Neuronal stem cell (in vitro differentiated cells): ENCODE data around the gene USP15.

Source experiments
- DNase-seq: peaks from one replicate; pipeline ENCODE4 v3.0.0-alpha.2; 2013; ENCODE audit warnings: low spot score
- H2AFZ ChIP-seq: one replicate; pipeline ENCODE4 v1.6.1; 2013; ENCODE audit warnings: mild to moderate bottlenecking, low read length, inconsistent platforms
- H2AK5ac ChIP-seq: 2 replicates; pipeline ENCODE4 v1.6.1; 2013; ENCODE audit warnings: low read depth, mild to moderate bottlenecking, inconsistent platforms, low read length, moderate library complexity, mixed read lengths
- H2BK120ac ChIP-seq: 2 replicates; pipeline ENCODE4 v1.6.1; 2013; ENCODE audit warnings: low read depth, mild to moderate bottlenecking, inconsistent platforms, low read length, moderate library complexity, mixed read lengths
- H2BK12ac ChIP-seq: one replicate; pipeline ENCODE4 v1.6.1; 2013; ENCODE audit warnings: low read length, inconsistent platforms
- H2BK15ac ChIP-seq: 2 replicates; pipeline ENCODE4 v1.6.1; 2013; ENCODE audit warnings: mild to moderate bottlenecking, low read length, inconsistent platforms, mixed read lengths
- H2BK5ac ChIP-seq: one replicate; pipeline ENCODE4 v1.6.1; 2013; ENCODE audit warnings: inconsistent platforms, mild to moderate bottlenecking, low read length, moderate library complexity
- H3K14ac ChIP-seq: one replicate; pipeline ENCODE4 v1.6.1; 2013; ENCODE audit warnings: low read length, inconsistent platforms
- H3K18ac ChIP-seq: 2 replicates; pipeline ENCODE4 v1.6.1; 2013; ENCODE audit warnings: low read length, inconsistent platforms
- H3K23ac ChIP-seq: 2 replicates; pipeline ENCODE4 v1.6.1; 2013; ENCODE audit warnings: low read depth, mild to moderate bottlenecking, mixed read lengths, low read length, inconsistent platforms; ENCODE audit not compliant: poor library complexity
- H3K27ac ChIP-seq: replicated peaks from 3 replicates; pipeline ENCODE4 v1.5.1; 2013; ENCODE audit warnings: low read length, inconsistent platforms
- H3K27me3 ChIP-seq, 3 experiments: 2 replicates each; pipeline ENCODE4 v1.6.1; 2013; ENCODE audit warnings: low read length in 3 of 3, mild to moderate bottlenecking in 2 of 3, inconsistent platforms in 1 of 3, low read depth in 1 of 3, mixed read lengths in 1 of 3, moderate library complexity in 1 of 3; ENCODE audit not compliant: control insufficient read depth in 3 of 3, insufficient read depth in 3 of 3
- H3K36me3 ChIP-seq, 2 donors: replicated peaks in 1 of 2; 2 replicates each; pipeline ENCODE4 v1.6.1; 2013; ENCODE audit warnings: low read length in 2 of 2; ENCODE audit not compliant: control insufficient read depth in 2 of 2, insufficient read depth in 2 of 2
- H3K4ac ChIP-seq: 2 replicates; pipeline ENCODE4 v1.6.1; 2013; ENCODE audit warnings: inconsistent platforms, mild to moderate bottlenecking, low read length, moderate library complexity
- H3K4me1 ChIP-seq, 2 donors: 1 replicate in 1 of 2; 2 replicates in 1 of 2; pipeline ENCODE4 v1.6.1; 2013; ENCODE audit warnings: low read length in 2 of 2, low read depth in 1 of 2; ENCODE audit not compliant: control insufficient read depth in 2 of 2, insufficient read depth in 1 of 2
- H3K4me2 ChIP-seq: one replicate; pipeline ENCODE4 v1.6.1; 2013; ENCODE audit warnings: mild to moderate bottlenecking, low read length, inconsistent platforms; ENCODE audit not compliant: insufficient read depth, poor library complexity, severe bottlenecking
- H3K4me3 ChIP-seq, 2 donors: 2 replicates each; pipeline ENCODE4 v1.5.1; 2013; ENCODE audit warnings: low read length in 2 of 2, mild to moderate bottlenecking in 2 of 2, inconsistent platforms in 1 of 2, moderate library complexity in 1 of 2
- H3K79me1 ChIP-seq: one replicate; pipeline ENCODE4 v1.6.1; 2013; ENCODE audit warnings: low read depth, mild to moderate bottlenecking, inconsistent platforms, low read length, moderate library complexity
- H3K9ac ChIP-seq: one replicate; pipeline ENCODE4 v1.6.1; 2013; ENCODE audit warnings: mild to moderate bottlenecking, low read depth, low read length, inconsistent platforms; ENCODE audit not compliant: poor library complexity
- H3K9me3 ChIP-seq, 2 donors: replicated peaks in 1 of 2; 2 replicates each; pipeline versions ENCODE3 to v1.6.1; 2013; ENCODE audit warnings: low read length in 2 of 2, mild to moderate bottlenecking in 2 of 2, inconsistent platforms in 1 of 2, low read depth in 1 of 2, mixed read lengths in 1 of 2, moderate library complexity in 1 of 2; ENCODE audit not compliant: control insufficient read depth in 2 of 2, insufficient read depth in 1 of 2
- H4K8ac ChIP-seq: one replicate; pipeline ENCODE4 v1.6.1; 2013; ENCODE audit warnings: low read depth, mild to moderate bottlenecking, inconsistent platforms, low read length, moderate library complexity
- H4K91ac ChIP-seq: one replicate; pipeline ENCODE4 v1.6.1; 2013; ENCODE audit warnings: low read length, low read depth, mild to moderate bottlenecking, inconsistent platforms; ENCODE audit not compliant: poor library complexity
- WGBS, 2 donors: extraction: QIAGEN DNeasy Blood & Tissue Kit; methylation state at CpG; one replicate each; pipeline ENCODE4 v1.1.7; 2013; ENCODE audit warnings: missing lambda C conversion rate in 2 of 2, mixed read lengths in 1 of 2; ENCODE audit not compliant: insufficient read length in 2 of 2, insufficient replicate concordance in 1 of 2; ENCODE audit errors: extremely low coverage in 2 of 2; 5-methylcytosine and 5-hydroxymethylcytosine counted together

USP15 gene

GRCh38 chr12:62264706-62265105 lies 4.5 kb downstream of the USP15 start:
- H3K27me3 ChIP-seq, result no peaks in the 10 kb centered on the region
- H4K8ac ChIP-seq, result no peak overlapping the region
- H4K91ac ChIP-seq, result no peak overlapping the region
- H3K4ac ChIP-seq, result no peak overlapping the region
- no peak overlapping the region for H2BK5ac ChIP-seq
- no peak overlapping the region for H3K4me2 ChIP-seq
- H2AK5ac ChIP-seq, result no peak overlapping the region
- DNase-seq, result no peak
- H3K27ac ChIP-seq, result no peak overlapping the region
- no peak overlapping the region for H3K18ac ChIP-seq
- no peak overlapping the region for H3K9ac ChIP-seq
- no peak overlapping the region for H2BK12ac ChIP-seq
- H2AFZ ChIP-seq, result no peak overlapping the region
- no peaks in the 10 kb centered on the region for H3K36me3 ChIP-seq
- no peaks in the 10 kb centered on the region for H3K4me1 ChIP-seq
- no peak overlapping the region for H2BK15ac ChIP-seq
- no peaks in the 10 kb centered on the region for H3K9me3 ChIP-seq
- no peak overlapping the region for H3K4me3 ChIP-seq
- H3K14ac ChIP-seq, result no peak overlapping the region
- H3K79me1 ChIP-seq, result peaks cover 5% of the 10 kb centered on the region
- no peak overlapping the region for H3K23ac ChIP-seq
- no peak overlapping the region for H2BK120ac ChIP-seq
- no CpG with 5 or more reads among the region's 3 CpGs for WGBS, 2 donors

GRCh38 chr12:62265511-62265910 lies 5.3 kb downstream of the USP15 start:
- no peaks in the 10 kb centered on the region for H3K4me1 ChIP-seq
- DNase-seq, result no peak
- no peak overlapping the region for H4K8ac ChIP-seq
- H2AFZ ChIP-seq, result no peak overlapping the region
- no peak overlapping the region for H3K4me3 ChIP-seq
- no peak overlapping the region for H4K91ac ChIP-seq
- no peaks in the 10 kb centered on the region for H3K27me3 ChIP-seq
- H2BK12ac ChIP-seq, result no peak overlapping the region
- no peak overlapping the region for H3K27ac ChIP-seq
- no peak overlapping the region for H3K23ac ChIP-seq
- H3K36me3 ChIP-seq, result no peaks in the 10 kb centered on the region
- H3K4me2 ChIP-seq, result no peak overlapping the region
- H3K14ac ChIP-seq, result no peak overlapping the region
- H3K9me3 ChIP-seq, result no peaks in the 10 kb centered on the region
- H3K79me1 ChIP-seq, result peaks cover 2% of the 10 kb centered on the region
- WGBS, 2 donors, result no CpG with 5 or more reads among the region's 4 CpGs
- no peak overlapping the region for H2AK5ac ChIP-seq
- H3K9ac ChIP-seq, result no peak overlapping the region
- H2BK15ac ChIP-seq, result no peak overlapping the region
- H3K18ac ChIP-seq, result no peak overlapping the region
- H2BK5ac ChIP-seq, result no peak overlapping the region
- H2BK120ac ChIP-seq, result no peak overlapping the region
- H3K4ac ChIP-seq, result no peak overlapping the region

- H3K4ac ChIP-seq, result no peak overlapping the region
- H2BK12ac ChIP-seq, result no peak overlapping the region
- H2AK5ac ChIP-seq, result no peak overlapping the region
- no peak overlapping the region for H3K14ac ChIP-seq
- WGBS, 2 donors, result no CpG with 5 or more reads among the region's 2 CpGs
- H4K91ac ChIP-seq, result no peak overlapping the region
- no peak overlapping the region for H3K18ac ChIP-seq
- H3K27ac ChIP-seq, result no peak overlapping the region
- no peak overlapping the region for H2BK15ac ChIP-seq
- no peak for DNase-seq
- no peak overlapping the region for H3K4me2 ChIP-seq
- no peaks in the 10 kb centered on the region for H3K27me3 ChIP-seq
- H3K36me3 ChIP-seq, result no peaks in the 10 kb centered on the region
- no peak overlapping the region for H2AFZ ChIP-seq
- no peak overlapping the region for H3K23ac ChIP-seq
- H3K4me1 ChIP-seq, result no peaks in the 10 kb centered on the region
- H2BK5ac ChIP-seq, result no peak overlapping the region
- no peaks in the 10 kb centered on the region for H3K79me1 ChIP-seq
- no peak overlapping the region for H4K8ac ChIP-seq
- no peak overlapping the region for H3K4me3 ChIP-seq
- no peaks in the 10 kb centered on the region for H3K9me3 ChIP-seq
- H3K9ac ChIP-seq, result no peak overlapping the region
- no peak overlapping the region for H2BK120ac ChIP-seq
Measured at GRCh38 chr12:62267026-62267425, 6.8 kb downstream of the USP15 start.

GRCh38 chr12:62267480-62267879 lies 7.3 kb downstream of the USP15 start:
- no peak overlapping the region for H2BK120ac ChIP-seq
- H3K4me2 ChIP-seq, result no peak overlapping the region
- H3K14ac ChIP-seq, result no peak overlapping the region
- no peaks in the 10 kb centered on the region for H3K79me1 ChIP-seq
- H3K27ac ChIP-seq, result no peak overlapping the region
- no CpG with 5 or more reads among the region's 1 CpG for WGBS, 2 donors
- H3K18ac ChIP-seq, result no peak overlapping the region
- no peak overlapping the region for H2BK15ac ChIP-seq
- H4K8ac ChIP-seq, result no peak overlapping the region
- no peaks in the 10 kb centered on the region for H3K4me1 ChIP-seq
- no peak overlapping the region for H2AK5ac ChIP-seq
- no peaks in the 10 kb centered on the region for H3K27me3 ChIP-seq
- H3K36me3 ChIP-seq, result no peaks in the 10 kb centered on the region
- H3K9me3 ChIP-seq, result no peaks in the 10 kb centered on the region
- H2AFZ ChIP-seq, result no peak overlapping the region
- no peak overlapping the region for H3K9ac ChIP-seq
- no peak for DNase-seq
- no peak overlapping the region for H2BK12ac ChIP-seq
- H3K4me3 ChIP-seq, result no peak overlapping the region
- no peak overlapping the region for H4K91ac ChIP-seq
- H2BK5ac ChIP-seq, result no peak overlapping the region
- no peak overlapping the region for H3K4ac ChIP-seq
- no peak overlapping the region for H3K23ac ChIP-seq
